ENCODE data around the gene MTIF2. TPM values are rescaled to one million over a fixed set of nuclear protein-coding genes. Genes with fewer than 3 reads are reported as not detected.
A peak's percentile ranks its signal among the peaks of the same experiment; 100 is the strongest.

The MTIF2 gene
- total and polyA plus RNA-seq, 9 of the 15 experiments (the other 6 are each of a cell fraction or from before 2014, with no cell fraction given) = 58.7 to 143 (median 105) TPM

GRCh38 chr2:55268907-55269644 is at the start of gene MTIF2 (continued):
- TF ChIP-seq MAX (CRISPR knock-in tag; IDR thresholded peaks at IDR 0.05) (peak; percentile 71), PURB (CRISPR knock-in tag; IDR thresholded peaks at IDR 0.05; ENCODE audit: low read depth) (no peak), SP2 (IDR thresholded peaks at IDR 0.05; ENCODE audit: extremely low read depth, low read depth, low read length, poor library complexity, severe bottlenecking) (peak; percentile 6), HNRNPLL (IDR thresholded peaks at IDR 0.05; ENCODE audit: low read depth, low read length, poor library complexity, severe bottlenecking) (peak; percentile 80), LCOR (CRISPR knock-in tag; IDR thresholded peaks at IDR 0.05) (peak; percentile 93), ATF1 (CRISPR knock-in tag; IDR thresholded peaks at IDR 0.05) (no peak), ATF1 (tag; IDR thresholded peaks at IDR 0.05) (peak; percentile 82), RBBP5 (IDR thresholded peaks at IDR 0.05; ENCODE audit: borderline replicate concordance, insufficient read depth, low read length, poor library complexity, severe bottlenecking) (peak; percentile 97), REST (IDR thresholded peaks at IDR 0.05; ENCODE audit: borderline replicate concordance) (no peak), REST (CRISPR knock-in tag; IDR thresholded peaks at IDR 0.05; ENCODE audit: low read depth) (no peak), ZNF436 (CRISPR knock-in tag; IDR thresholded peaks at IDR 0.05) (no peak), ZNF507 (tag; conservative IDR thresholded peaks at IDR 0.05) (no peak), STAG1 (CRISPR knock-in tag; IDR thresholded peaks at IDR 0.05; ENCODE audit: borderline replicate concordance) (no peak), SMARCE1 (IDR thresholded peaks at IDR 0.05) (peak; percentile 70), ILK (tag; IDR thresholded peaks at IDR 0.05; ENCODE audit: borderline replicate concordance, low read depth) (no peak), XRCC5 (IDR thresholded peaks at IDR 0.05; ENCODE audit: low read depth, low read length) (peak; percentile 96), JUNB (CRISPR knock-in tag; conservative IDR thresholded peaks at IDR 0.05) (no peak), SAFB2 (IDR thresholded peaks at IDR 0.05; ENCODE audit: borderline replicate concordance, low read depth, low read length, severe bottlenecking) (no peak), SMARCC2 (IDR thresholded peaks at IDR 0.05; ENCODE audit: low read depth) (peak; percentile 77), RBM39 (optimal IDR thresholded peaks at IDR 0.05; ENCODE audit: low read depth, low read length) (peak; percentile 91), TAF9B (IDR thresholded peaks at IDR 0.05; ENCODE audit: partially characterized antibody) (peak; percentile 89)
